ENCODE results near the gene CACNB4.

GRCh38 chr2:151860210-151860609, 238.6 kb downstream of the CACNB4 start:
- TF ChIP-seq CTCF (conservative IDR thresholded peaks at IDR 0.05; ENCODE audit: low read depth, low read length) (no peak), EZH2 (IDR thresholded peaks at IDR 0.05; ENCODE audit: borderline replicate concordance, low read depth, low read length, poor library complexity, severe bottlenecking) (no peak)

All from A673 (cell line).